Measurements from ENCODE around the gene ANKRD50.

ANKRD50 gene

GRCh38 chr4:124636788-124637187, 75.7 kb downstream of the ANKRD50 start:
- no peak for TF ChIP-seq ESRRG (CRISPR knock-in tag; IDR thresholded peaks at IDR 0.05)
- no peak for TF ChIP-seq ZFP30 (CRISPR knock-in tag; IDR thresholded peaks at IDR 0.05)
- TF ChIP-seq ISL1 (CRISPR knock-in tag; IDR thresholded peaks at IDR 0.05) = no peak
- TF ChIP-seq CSDC2 (CRISPR knock-in tag; IDR thresholded peaks at IDR 0.05) = no peak
- ATAC-seq = no peak

GRCh38 chr4:124635331-124635730, 77.2 kb downstream of the ANKRD50 start:
- ATAC-seq = no peak

GRCh38 chr4:124633285-124633941, 79.1 kb downstream of the ANKRD50 start:
- TF ChIP-seq ESRRG (CRISPR knock-in tag; IDR thresholded peaks at IDR 0.05) (no peak), ISL1 (CRISPR knock-in tag; IDR thresholded peaks at IDR 0.05) (no peak), ZFP30 (CRISPR knock-in tag; IDR thresholded peaks at IDR 0.05) (no peak), ARNTL (CRISPR knock-in tag; IDR thresholded peaks at IDR 0.05; ENCODE audit: borderline replicate concordance, low read depth) (no peak), CSDC2 (CRISPR knock-in tag; IDR thresholded peaks at IDR 0.05) (no peak), ZNF8 (CRISPR knock-in tag; IDR thresholded peaks at IDR 0.05) (no peak), RARB (CRISPR knock-in tag; IDR thresholded peaks at IDR 0.05) (no peak), POU6F1 (CRISPR knock-in tag; IDR thresholded peaks at IDR 0.05; ENCODE audit: borderline replicate concordance, low read depth) (no peak), ZC3H10 (CRISPR knock-in tag; IDR thresholded peaks at IDR 0.05) (no peak), PATZ1 (CRISPR knock-in tag; IDR thresholded peaks at IDR 0.05; ENCODE audit: borderline replicate concordance) (no peak), ZNF565 (CRISPR knock-in tag; conservative IDR thresholded peaks at IDR 0.05; ENCODE audit: low read depth) (no peak), CREB5 (CRISPR knock-in tag; IDR thresholded peaks at IDR 0.05; ENCODE audit: low read depth) (no peak), GLIS3 (CRISPR knock-in tag; IDR thresholded peaks at IDR 0.05) (no peak), TSHZ2 (CRISPR knock-in tag; IDR thresholded peaks at IDR 0.05) (no peak)
- no peak for ATAC-seq

More at GRCh38 chr4:124635331-124635730, 77.2 kb downstream of the ANKRD50 start:
- TF ChIP-seq ZNF70 (CRISPR knock-in tag; IDR thresholded peaks at IDR 0.05) (no peak), CSRNP3 (CRISPR knock-in tag; IDR thresholded peaks at IDR 0.05) (no peak), SNAI2 (CRISPR knock-in tag; IDR thresholded peaks at IDR 0.05) (no peak), TOX (CRISPR knock-in tag; IDR thresholded peaks at IDR 0.05; ENCODE audit: borderline replicate concordance) (no peak), ZFP3 (CRISPR knock-in tag; IDR thresholded peaks at IDR 0.05) (no peak), GLIS3 (CRISPR knock-in tag; IDR thresholded peaks at IDR 0.05) (no peak), CREB5 (CRISPR knock-in tag; IDR thresholded peaks at IDR 0.05; ENCODE audit: low read depth) (no peak), ISL1 (CRISPR knock-in tag; IDR thresholded peaks at IDR 0.05) (no peak), PPARA (CRISPR knock-in tag; IDR thresholded peaks at IDR 0.05; ENCODE audit: borderline replicate concordance) (no peak)

All from SK-N-SH treated with all-trans-retinoic acid at 6 μM for 48 hours (cell line).